ENCODE results near the gene BCKDHA.
A peak's percentile ranks its signal among the peaks of the same experiment; 100 is the strongest.
"Not testable (repeated sequence)": the region's sequence is repeated elsewhere in the genome, so short reads cannot be mapped to it uniquely, and the experiment has no call there.

The BCKDHA gene

DNA sequence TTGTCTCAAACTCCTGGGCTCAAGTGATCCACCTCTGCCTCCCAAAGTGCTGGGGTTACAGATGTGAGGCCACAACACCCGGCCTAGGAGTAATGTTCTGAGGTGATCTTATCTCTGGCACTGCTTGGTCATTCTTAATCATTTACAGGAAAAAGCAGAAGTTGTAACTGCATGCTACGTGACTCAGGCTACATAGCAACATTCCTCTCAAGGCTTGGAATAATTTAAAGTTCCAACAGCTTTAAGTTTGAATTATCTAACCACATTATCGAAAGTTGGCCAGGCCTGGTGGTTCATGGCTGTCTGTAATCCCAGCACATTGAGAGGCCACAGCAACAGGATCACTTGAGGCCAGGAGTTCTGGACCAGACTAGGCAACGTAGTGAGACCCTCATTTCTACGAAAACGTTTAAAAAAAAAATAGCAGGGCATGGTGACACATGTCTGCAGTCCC lies 29.7 kb upstream of the BCKDHA start:
- TF ChIP-seq, protein P1, sequence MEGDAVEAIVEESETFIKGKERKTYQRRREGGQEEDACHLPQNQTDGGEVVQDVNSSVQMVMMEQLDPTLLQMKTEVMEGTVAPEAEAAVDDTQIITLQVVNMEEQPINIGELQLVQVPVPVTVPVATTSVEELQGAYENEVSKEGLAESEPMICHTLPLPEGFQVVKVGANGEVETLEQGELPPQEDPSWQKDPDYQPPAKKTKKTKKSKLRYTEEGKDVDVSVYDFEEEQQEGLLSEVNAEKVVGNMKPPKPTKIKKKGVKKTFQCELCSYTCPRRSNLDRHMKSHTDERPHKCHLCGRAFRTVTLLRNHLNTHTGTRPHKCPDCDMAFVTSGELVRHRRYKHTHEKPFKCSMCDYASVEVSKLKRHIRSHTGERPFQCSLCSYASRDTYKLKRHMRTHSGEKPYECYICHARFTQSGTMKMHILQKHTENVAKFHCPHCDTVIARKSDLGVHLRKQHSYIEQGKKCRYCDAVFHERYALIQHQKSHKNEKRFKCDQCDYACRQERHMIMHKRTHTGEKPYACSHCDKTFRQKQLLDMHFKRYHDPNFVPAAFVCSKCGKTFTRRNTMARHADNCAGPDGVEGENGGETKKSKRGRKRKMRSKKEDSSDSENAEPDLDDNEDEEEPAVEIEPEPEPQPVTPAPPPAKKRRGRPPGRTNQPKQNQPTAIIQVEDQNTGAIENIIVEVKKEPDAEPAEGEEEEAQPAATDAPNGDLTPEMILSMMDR (IDR thresholded peaks at IDR 0.05): no peak
- Histone ChIP-seq H3K27ac (no peak overlapping the region), H3K4me3 (no peak overlapping the region)
- no peak for DNase-seq (ENCODE audit: low spot score)

DNA sequence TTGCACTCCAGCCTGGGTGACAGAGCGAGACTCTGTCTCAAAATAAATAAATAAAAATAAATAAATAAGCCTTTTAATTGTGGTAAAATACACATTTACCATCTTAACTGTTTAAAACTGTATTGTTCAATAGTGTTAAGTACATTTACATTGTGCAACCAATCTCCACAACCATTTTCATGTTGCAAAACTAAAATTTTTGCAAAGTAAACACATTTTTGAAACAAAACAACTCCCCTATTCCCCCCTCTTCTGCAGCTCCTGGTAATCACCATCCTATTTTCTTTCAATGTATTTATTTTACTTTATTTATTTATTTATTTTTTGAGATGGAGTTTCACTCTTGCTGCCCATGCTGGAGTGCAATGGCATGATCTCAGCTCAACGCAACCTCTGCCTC lies 27.8 kb upstream of the BCKDHA start:
- DNase-seq (ENCODE audit: low spot score): no peak
- TF ChIP-seq, protein P1 (IDR thresholded peaks at IDR 0.05): no peak
- no peak overlapping the region for H3K4me3 ChIP-seq
- H3K27ac ChIP-seq: no peak overlapping the region

- H3K27ac ChIP-seq; H3K4me3 ChIP-seq; DNase-seq (ENCODE audit: low spot score): not testable (repeated sequence)
These were observed 26.5 kb upstream of the BCKDHA start for GRCh38 chr19:41371119-41371518.

- H3K4me3 ChIP-seq: no peak overlapping the region
- DNase-seq (ENCODE audit: low spot score): no peak
- TF ChIP-seq, protein P1 (IDR thresholded peaks at IDR 0.05): no peak
- no peak overlapping the region for H3K27ac ChIP-seq
These were observed 26.1 kb upstream of the BCKDHA start for GRCh38 chr19:41371541-41371940.

GRCh38 chr19:41372501-41372900 lies 25.1 kb upstream of the BCKDHA start:
- TF ChIP-seq, protein P1 (IDR thresholded peaks at IDR 0.05): no peak
- Histone ChIP-seq H3K4me3 (no peak overlapping the region), H3K27ac (no peak overlapping the region)
- DNase-seq (ENCODE audit: low spot score): no peak

DNA sequence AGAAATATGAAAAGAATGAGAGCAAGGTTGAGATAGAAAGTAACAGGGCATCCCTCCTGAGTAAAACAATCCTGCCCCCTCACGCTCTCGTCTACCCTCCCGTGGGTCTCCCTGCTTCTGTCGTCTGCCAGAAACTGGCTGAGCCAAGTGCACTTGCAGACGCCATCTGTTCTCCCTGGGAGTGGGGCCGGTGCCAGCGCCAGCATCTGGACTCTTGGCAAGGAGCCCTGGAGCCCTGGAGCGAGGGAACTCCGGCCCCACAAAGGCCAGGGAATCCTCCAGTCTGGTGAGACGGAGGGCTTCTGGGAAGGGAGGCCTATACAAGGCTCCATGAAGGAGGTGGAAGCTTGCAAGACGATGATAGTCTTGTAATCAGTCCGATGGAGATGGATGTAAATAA lies 23.6 kb upstream of the BCKDHA start:
- TF ChIP-seq, protein P1 (IDR thresholded peaks at IDR 0.05): no peak

DNA sequence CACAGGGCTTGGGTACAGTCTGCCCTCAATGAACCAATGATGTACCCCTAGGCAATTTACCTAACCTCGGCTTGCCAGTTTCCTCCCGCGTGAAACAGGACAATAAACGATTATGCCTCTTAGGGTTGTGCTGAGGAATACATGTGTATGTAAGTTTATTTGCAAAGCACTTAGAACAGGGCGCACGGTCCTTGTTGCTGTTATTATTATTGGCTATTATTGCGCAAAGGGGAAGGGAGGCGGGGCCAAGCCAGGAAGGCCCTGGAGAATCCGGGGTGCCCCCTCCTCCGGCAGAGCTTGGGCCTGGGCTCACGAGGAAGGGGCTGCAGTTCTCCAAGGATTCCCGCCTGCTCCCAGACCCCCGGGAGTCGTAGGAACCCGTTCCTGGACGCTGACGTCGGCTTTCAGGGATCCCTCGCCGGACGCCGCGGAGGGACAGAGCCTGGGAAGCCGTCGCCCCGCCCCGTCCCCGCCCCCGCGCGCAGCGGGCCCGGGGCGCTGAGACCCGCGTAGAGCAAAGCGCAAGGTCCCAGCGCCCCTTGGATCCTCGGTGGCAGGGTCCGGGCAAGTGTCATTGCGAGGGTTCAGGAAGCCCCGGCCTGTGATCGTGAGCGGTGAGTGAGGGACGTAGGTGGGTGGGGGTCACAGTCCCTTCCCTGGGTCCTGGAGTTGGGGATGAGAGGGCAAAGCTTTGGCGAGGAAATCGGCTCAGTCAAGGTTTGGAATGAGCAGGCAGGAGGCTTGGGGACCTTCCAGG lies 21.2 kb upstream of the BCKDHA start, which contains the start of gene TMEM91:
Gene TMEM91 (plus strand): TSS at position 293 of the 757 bp plus-strand sequence. CDS start 1,777 bp downstream, outside the sequence.
- TF ChIP-seq, protein P1 (IDR thresholded peaks at IDR 0.05): no peak
- DNase-seq (ENCODE audit: low spot score): no peak

More for the DNA sequence above, 23.6 kb upstream of the BCKDHA start:
- peak; percentile 87 for DNase-seq (ENCODE audit: low spot score)
- H3K27ac ChIP-seq: peak overlapping the region in 1 of 2 donors; percentile 60
- H3K4me3 ChIP-seq: no peak overlapping the region

More for the DNA sequence above, 21.2 kb upstream of the BCKDHA start, which contains the start of gene TMEM91:
- peak within 1 kb of the TSS; percentile 87 for H3K4me3 ChIP-seq
- peak within 1 kb of the TSS; percentile 57 to 87 for H3K27ac ChIP-seq

All from coronary artery (tissue), 2 donors.